Measurements from ENCODE around the gene AKAP9.

DNA sequence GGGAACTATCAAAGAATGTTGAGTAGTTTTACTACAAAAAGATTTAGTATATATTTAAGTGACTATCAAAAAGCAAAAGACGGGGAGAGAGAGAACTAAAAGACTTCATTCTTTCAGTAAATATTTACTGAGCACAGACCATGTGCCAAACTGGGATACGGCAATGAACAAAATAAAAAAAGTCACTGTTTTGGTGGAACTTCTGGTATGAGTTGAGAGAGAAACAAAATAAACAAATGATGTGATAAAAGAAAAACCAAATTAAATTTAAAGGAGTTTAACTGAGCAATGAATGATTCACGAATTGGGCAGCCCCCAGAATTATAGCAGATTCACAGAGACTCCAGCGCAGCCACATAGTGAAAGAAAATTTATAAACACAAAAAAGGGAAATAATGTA, 17.8 kb upstream of the AKAP9 start:
- no peak for TF ChIP-seq POLR2A (IDR thresholded peaks at IDR 0.05)
- TF ChIP-seq, protein P1, sequence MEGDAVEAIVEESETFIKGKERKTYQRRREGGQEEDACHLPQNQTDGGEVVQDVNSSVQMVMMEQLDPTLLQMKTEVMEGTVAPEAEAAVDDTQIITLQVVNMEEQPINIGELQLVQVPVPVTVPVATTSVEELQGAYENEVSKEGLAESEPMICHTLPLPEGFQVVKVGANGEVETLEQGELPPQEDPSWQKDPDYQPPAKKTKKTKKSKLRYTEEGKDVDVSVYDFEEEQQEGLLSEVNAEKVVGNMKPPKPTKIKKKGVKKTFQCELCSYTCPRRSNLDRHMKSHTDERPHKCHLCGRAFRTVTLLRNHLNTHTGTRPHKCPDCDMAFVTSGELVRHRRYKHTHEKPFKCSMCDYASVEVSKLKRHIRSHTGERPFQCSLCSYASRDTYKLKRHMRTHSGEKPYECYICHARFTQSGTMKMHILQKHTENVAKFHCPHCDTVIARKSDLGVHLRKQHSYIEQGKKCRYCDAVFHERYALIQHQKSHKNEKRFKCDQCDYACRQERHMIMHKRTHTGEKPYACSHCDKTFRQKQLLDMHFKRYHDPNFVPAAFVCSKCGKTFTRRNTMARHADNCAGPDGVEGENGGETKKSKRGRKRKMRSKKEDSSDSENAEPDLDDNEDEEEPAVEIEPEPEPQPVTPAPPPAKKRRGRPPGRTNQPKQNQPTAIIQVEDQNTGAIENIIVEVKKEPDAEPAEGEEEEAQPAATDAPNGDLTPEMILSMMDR (IDR thresholded peaks at IDR 0.05): no peak
